K562 (cell line): ENCODE results near the gene PRSS38. TPM values are rescaled to one million over a fixed set of nuclear protein-coding genes. Genes with fewer than 3 reads are reported as not detected.
A peak's percentile ranks its signal among the peaks of the same experiment; 100 is the strongest.

Experiments used
- COPS2 ChIP-seq: fragments of 450-650 bp; conservative IDR thresholded peaks from 2 replicates; pipeline ENCODE4 v1.6.1; 2016; ENCODE audit warnings: mild to moderate bottlenecking, moderate library complexity
- DNMT1 ChIP-seq: fragments of 450-650 bp; IDR thresholded peaks from 2 replicates; pipeline ENCODE4 v1.6.1; 2016; ENCODE audit warnings: antibody characterized with exemption, mild to moderate bottlenecking
- HMG20B ChIP-seq: fragments of 250-450 bp; sonication (Bioruptor Pico); IDR thresholded peaks from 2 replicates; pipeline ENCODE4 v1.5.0; 2021; ENCODE audit warnings: mild to moderate bottlenecking
- MTA1 ChIP-seq: fragments of 450-650 bp; IDR thresholded peaks from 2 replicates; pipeline ENCODE4 v1.6.1; 2017; ENCODE audit warnings: borderline replicate concordance
- NR2C1 ChIP-seq, 2 experiments: fragments of 450-650 bp; IDR thresholded peaks; 2 replicates each; pipeline ENCODE4 v1.6.1; 2017; ENCODE audit warnings: mild to moderate bottlenecking in 2 of 2, antibody characterized with exemption in 1 of 2, inconsistent platforms in 1 of 2, missing compliant biosample characterization in 1 of 2, missing genetic modification characterization in 1 of 2
- SIRT6 ChIP-seq: IDR thresholded peaks from one replicate; pipeline ENCODE4 v1.6.1; 2012; ENCODE audit warnings: low read depth, mild to moderate bottlenecking, control low read depth, inconsistent platforms, low read length, moderate library complexity
- SPI1 ChIP-seq: IDR thresholded peaks from 2 replicates; pipeline ENCODE4 v1.6.1; 2011; ENCODE audit warnings: low read depth, low read length, control low read depth, borderline replicate concordance
- STAT5B ChIP-seq: fragments of 250-450 bp; sonication (Bioruptor Pico); IDR thresholded peaks from 2 replicates; pipeline ENCODE4 v1.8.0; 2021; ENCODE audit warnings: mild to moderate bottlenecking, inconsistent platforms
- YBX1 ChIP-seq: fragments of 450-650 bp; IDR thresholded peaks from 2 replicates; pipeline ENCODE4 v1.7.1; 2016; ENCODE audit warnings: mild to moderate bottlenecking
- ZBED1 ChIP-seq: IDR thresholded peaks from 2 replicates; pipeline ENCODE4 v1.6.1; 2014
- ZBTB1 ChIP-seq: sonication (generic); formaldehyde crosslinking; IDR thresholded peaks from 2 replicates; pipeline ENCODE4 v1.8.1; 2023; ENCODE audit warnings: missing genetic modification reagents, low read depth, mild to moderate bottlenecking, borderline replicate concordance
- ZNF584 ChIP-seq: fragments of 200-800 bp; sonication (Bioruptor generic); IDR thresholded peaks from 2 replicates; pipeline ENCODE4 v1.6.1; 2016; ENCODE audit warnings: low read depth, mild to moderate bottlenecking, missing genetic modification characterization, missing compliant biosample characterization
- ZNF696 ChIP-seq: fragments of 250-450 bp; sonication (Bioruptor Pico); conservative IDR thresholded peaks from 2 replicates; pipeline ENCODE4 v1.4.0; 2020; ENCODE audit warnings: mild to moderate bottlenecking, moderate library complexity
- polyA plus RNA-seq, 8 experiments: library from polyadenylated mRNA; depleted of rRNA in 4 of 8; stranded (reverse) in 5 of 8; unstranded in 3 of 8; fragments of >200 nt; fragmentation: Nextera tagmentation in 2 of 8; fragmentation: Illumina TruSeq in 1 of 8; extraction: Ambion mirVana in 2 of 8; extraction: Trizol in 1 of 8; gene quantifications; 2 replicates each; pipeline versions ENCODE4 v1.2.1 to v1.2.3, GENCODE V29; 2011 to 2014; ENCODE audit warnings: inconsistent platforms in 1 of 8, missing spikeins in 1 of 8
- total RNA-seq, 7 experiments: library from RNA; depleted of rRNA in 6 of 7; stranded (reverse); fragments of >200 nt in 6 of 7; fragmentation: Illumina TruSeq in 2 of 7; extraction: Trizol in 2 of 7; gene quantifications; 2 replicates each; pipeline versions ENCODE4 v1.2.1 to v1.2.3, GENCODE V29; 2011 to 2021; ENCODE audit warnings: low replicate concordance in 1 of 7
- TF ChIP-seq, protein P1 (sequence below): IDR thresholded peaks from 2 replicates; pipeline ENCODE4 v1.6.1; 2012; ENCODE audit warnings: low read depth, low read length, improper control_type of control experiment, borderline replicate concordance
- TF ChIP-seq, protein P2 (sequence below): fragments of 450-650 bp; formaldehyde crosslinking; IDR thresholded peaks from 2 replicates; pipeline ENCODE4 v1.4.0; 2020; ENCODE audit warnings: mild to moderate bottlenecking, mixed read lengths
- TF ChIP-seq, protein P3 (sequence below): conservative IDR thresholded peaks from 2 replicates; pipeline ENCODE4 v1.6.1; 2011; ENCODE audit warnings: low read depth, mild to moderate bottlenecking, low read length; ENCODE audit not compliant: control insufficient read depth
- TF ChIP-seq, protein P4 (sequence below): fragments of 250-450 bp; sonication (Bioruptor Pico); IDR thresholded peaks from 2 replicates; pipeline ENCODE4 v1.4.0; 2020; ENCODE audit warnings: mild to moderate bottlenecking, moderate library complexity
- TF ChIP-seq, protein P5 (sequence below): sonication (generic); formaldehyde crosslinking; IDR thresholded peaks from 2 replicates; pipeline ENCODE4 v1.8.0; 2022; ENCODE audit warnings: mild to moderate bottlenecking, missing genetic modification reagents

Gene PRSS38
- total and polyA plus RNA-seq, 9 of the 15 experiments (the other 6 are each of a cell fraction or from before 2014, with no cell fraction given): 0.09 to 0.14 TPM; not detected in 7

DNA sequence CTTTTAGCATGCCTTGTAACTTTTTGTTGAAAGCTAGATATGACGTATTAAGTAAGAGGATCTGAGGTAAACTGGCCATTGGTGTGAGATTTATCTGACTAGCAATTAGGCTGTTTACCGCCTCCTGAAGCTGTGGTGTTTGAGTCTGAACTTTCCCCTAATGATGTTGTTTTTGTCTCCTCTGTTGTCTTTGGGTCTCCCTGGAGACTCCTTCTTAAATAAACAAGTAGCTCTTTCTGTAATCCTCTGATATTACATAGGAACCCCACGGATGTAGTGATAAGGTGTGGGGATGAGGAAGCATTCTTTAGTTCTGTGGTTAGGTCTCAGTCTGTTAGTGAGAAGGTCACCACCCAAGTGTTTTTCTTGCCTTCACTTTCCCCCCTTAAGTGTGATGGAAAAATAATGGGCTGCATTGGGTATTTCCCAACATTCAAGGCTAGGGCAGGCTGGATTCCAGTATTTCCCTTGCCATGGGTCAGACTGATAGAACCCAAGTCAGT is 33.0 kb downstream of the PRSS38 start (continued):
- no peak for TF ChIP-seq ZBED1
- no peak for TF ChIP-seq STAT5B (CRISPR knock-in tag)
- no peak for TF ChIP-seq ZNF696 (CRISPR knock-in tag)
- no peak for TF ChIP-seq SPI1
- TF ChIP-seq, protein P1, sequence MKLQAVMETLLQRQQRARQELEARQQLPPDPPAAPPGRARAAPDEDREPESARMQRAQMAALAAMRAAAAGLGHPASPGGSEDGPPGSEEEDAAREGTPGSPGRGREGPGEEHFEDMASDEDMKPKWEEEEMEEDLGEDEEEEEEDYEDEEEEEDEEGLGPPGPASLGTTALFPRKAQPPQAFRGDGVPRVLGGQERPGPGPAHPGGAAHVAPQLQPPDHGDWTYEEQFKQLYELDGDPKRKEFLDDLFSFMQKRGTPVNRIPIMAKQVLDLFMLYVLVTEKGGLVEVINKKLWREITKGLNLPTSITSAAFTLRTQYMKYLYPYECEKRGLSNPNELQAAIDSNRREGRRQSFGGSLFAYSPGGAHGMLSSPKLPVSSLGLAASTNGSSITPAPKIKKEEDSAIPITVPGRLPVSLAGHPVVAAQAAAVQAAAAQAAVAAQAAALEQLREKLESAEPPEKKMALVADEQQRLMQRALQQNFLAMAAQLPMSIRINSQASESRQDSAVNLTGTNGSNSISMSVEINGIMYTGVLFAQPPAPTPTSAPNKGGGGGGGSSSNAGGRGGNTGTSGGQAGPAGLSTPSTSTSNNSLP: no peak
- no peak for TF ChIP-seq HMG20B (CRISPR knock-in tag)
- no peak for TF ChIP-seq SIRT6
- TF ChIP-seq COPS2: no peak
- TF ChIP-seq, protein P2, sequence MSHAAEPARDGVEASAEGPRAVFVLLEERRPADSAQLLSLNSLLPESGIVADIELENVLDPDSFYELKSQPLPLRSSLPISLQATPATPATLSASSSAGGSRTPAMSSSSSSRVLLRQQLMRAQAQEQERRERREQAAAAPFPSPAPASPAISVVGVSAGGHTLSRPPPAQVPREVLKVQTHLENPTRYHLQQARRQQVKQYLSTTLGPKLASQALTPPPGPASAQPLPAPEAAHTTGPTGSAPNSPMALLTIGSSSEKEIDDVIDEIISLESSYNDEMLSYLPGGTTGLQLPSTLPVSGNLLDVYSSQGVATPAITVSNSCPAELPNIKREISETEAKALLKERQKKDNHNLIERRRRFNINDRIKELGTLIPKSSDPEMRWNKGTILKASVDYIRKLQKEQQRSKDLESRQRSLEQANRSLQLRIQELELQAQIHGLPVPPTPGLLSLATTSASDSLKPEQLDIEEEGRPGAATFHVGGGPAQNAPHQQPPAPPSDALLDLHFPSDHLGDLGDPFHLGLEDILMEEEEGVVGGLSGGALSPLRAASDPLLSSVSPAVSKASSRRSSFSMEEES (CRISPR knock-in tag): no peak
- TF ChIP-seq, protein P3, sequence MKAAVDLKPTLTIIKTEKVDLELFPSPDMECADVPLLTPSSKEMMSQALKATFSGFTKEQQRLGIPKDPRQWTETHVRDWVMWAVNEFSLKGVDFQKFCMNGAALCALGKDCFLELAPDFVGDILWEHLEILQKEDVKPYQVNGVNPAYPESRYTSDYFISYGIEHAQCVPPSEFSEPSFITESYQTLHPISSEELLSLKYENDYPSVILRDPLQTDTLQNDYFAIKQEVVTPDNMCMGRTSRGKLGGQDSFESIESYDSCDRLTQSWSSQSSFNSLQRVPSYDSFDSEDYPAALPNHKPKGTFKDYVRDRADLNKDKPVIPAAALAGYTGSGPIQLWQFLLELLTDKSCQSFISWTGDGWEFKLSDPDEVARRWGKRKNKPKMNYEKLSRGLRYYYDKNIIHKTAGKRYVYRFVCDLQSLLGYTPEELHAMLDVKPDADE: no peak
- no peak for TF ChIP-seq ZNF584 (CRISPR knock-in tag)
- peak; percentile 82 for TF ChIP-seq MTA1
- TF ChIP-seq DNMT1: no peak
- TF ChIP-seq ZBTB1 (CRISPR knock-in tag): no peak
- TF ChIP-seq, protein P4, sequence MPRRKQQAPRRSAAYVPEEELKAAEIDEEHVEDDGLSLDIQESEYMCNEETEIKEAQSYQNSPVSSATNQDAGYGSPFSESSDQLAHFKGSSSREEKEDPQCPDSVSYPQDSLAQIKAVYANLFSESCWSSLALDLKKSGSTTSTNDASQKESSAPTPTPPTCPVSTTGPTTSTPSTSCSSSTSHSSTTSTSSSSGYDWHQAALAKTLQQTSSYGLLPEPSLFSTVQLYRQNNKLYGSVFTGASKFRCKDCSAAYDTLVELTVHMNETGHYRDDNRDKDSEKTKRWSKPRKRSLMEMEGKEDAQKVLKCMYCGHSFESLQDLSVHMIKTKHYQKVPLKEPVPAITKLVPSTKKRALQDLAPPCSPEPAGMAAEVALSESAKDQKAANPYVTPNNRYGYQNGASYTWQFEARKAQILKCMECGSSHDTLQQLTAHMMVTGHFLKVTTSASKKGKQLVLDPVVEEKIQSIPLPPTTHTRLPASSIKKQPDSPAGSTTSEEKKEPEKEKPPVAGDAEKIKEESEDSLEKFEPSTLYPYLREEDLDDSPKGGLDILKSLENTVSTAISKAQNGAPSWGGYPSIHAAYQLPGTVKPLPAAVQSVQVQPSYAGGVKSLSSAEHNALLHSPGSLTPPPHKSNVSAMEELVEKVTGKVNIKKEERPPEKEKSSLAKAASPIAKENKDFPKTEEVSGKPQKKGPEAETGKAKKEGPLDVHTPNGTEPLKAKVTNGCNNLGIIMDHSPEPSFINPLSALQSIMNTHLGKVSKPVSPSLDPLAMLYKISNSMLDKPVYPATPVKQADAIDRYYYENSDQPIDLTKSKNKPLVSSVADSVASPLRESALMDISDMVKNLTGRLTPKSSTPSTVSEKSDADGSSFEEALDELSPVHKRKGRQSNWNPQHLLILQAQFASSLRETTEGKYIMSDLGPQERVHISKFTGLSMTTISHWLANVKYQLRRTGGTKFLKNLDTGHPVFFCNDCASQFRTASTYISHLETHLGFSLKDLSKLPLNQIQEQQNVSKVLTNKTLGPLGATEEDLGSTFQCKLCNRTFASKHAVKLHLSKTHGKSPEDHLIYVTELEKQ (CRISPR knock-in tag): no peak
- TF ChIP-seq YBX1: no peak
- TF ChIP-seq NR2C1 (IDR thresholded peaks at IDR 0.05): no peak
- peak; percentile 65 for TF ChIP-seq NR2C1 (tag; IDR thresholded peaks at IDR 0.05)
- TF ChIP-seq, protein P5, sequence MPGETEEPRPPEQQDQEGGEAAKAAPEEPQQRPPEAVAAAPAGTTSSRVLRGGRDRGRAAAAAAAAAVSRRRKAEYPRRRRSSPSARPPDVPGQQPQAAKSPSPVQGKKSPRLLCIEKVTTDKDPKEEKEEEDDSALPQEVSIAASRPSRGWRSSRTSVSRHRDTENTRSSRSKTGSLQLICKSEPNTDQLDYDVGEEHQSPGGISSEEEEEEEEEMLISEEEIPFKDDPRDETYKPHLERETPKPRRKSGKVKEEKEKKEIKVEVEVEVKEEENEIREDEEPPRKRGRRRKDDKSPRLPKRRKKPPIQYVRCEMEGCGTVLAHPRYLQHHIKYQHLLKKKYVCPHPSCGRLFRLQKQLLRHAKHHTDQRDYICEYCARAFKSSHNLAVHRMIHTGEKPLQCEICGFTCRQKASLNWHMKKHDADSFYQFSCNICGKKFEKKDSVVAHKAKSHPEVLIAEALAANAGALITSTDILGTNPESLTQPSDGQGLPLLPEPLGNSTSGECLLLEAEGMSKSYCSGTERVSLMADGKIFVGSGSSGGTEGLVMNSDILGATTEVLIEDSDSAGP (CRISPR knock-in tag): no peak
